CD1c-positive myeloid dendritic cell (primary cell): Measurements from ENCODE around the gene IER2.
"Not testable (repeated sequence)": the region's sequence is repeated elsewhere in the genome, so short reads cannot be mapped to it uniquely, and the experiment has no call there.

Experiments used
- DNase-seq: peaks from one replicate; pipeline ENCODE4 v3.0.0-alpha.2; 2016; ENCODE audit errors: extremely low spot score

Gene IER2

DNA sequence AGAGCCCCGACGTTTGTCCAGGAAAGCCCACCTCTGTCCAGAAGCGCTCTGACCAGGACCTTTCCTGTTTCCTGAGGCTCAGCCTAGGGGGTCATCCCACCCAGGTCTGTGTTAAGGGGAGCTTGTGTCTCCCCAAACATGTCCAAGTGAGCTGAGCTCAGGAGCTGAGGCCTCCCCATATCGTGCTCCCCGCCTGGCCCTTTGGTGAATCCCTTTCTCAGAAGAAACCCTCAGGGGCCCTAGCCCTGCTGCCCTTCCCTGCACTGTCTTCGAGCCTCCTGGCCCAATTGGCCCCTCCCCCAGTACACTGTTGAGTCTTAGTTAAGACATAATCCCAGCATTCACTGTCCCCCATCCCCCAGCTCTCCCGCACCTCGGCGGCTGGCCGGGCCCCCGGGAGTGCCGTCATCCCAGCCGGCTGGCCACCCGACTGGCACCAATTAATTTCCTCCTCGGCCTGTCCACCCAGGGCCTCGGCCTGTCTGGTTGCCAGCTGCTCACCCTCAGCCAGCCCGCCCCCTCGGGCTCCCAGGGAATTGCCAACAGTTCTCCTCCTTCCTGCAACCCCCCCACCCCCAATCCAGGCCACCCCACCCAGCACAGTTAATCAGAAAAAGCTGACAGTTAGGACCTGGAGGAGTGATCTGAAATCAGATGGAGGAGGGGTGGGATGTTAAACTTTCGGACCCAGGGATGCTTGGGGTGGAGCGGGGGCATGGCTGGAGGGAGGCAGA lies 13.6 kb downstream of the IER2 start:
- DNase-seq = peak; percentile 38

- no peak for DNase-seq
These were observed 14.3 kb downstream of the IER2 start for GRCh38 chr19:13164343-13165161.

DNA sequence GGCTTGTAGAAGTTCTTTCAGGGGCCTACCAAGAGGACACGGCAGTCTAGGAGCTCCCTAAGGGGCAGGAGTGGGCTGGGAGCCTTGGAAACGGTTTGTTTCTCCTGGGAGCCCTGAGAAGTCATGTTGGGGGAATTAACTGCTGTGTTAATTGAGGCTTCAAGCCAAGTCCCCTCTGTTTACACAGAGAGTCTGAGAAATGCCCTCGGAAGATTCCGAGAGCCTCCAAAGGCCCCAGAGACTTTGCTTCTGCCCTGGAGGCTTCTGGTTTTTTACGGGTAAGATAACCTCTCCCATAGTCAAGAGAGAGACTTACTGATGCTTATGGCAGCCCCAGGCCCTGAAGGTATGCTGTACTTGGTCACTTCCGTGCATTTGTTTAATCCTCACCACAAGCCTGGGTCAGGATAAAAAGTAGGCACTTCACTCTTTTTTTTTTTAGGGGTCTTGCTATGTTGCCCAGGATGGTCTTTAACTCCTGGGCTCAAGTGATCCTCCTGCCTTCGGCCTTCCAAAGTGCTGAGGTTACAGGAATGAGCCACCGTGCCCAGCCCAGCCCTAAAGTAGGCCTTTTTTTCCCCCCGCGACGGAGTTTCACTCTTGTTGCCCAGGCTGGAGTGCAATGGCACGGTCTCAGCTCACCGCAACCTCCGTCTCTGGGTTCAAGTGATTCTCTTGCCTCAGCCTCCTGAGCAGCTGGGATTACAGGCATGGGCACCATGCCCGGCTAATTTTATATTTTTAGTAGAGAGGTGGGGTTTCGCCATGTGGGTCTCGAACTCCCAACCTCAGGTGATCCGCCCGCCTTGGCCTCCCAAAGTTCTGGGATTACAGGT lies 15.2 kb downstream of the IER2 start:
- no peak for DNase-seq

DNA sequence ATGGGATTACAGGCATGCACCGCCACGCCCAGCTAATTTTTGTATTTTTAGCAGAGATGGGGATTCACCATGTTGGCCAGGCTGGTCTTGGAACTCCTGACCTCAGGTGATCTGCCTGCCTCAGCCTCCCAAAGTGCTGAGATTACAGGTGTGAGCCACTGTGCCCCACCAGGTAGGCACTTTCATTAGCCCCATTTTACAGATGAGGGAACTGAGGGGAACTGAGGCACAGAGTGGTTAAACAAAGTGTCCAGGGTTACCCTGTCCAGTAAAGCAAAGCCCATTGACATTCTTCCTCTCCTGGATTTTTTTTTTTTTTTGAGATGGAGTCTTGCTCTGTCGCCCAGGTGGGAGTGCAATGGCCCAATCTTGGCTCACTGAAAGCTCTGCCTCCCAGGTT lies 15.9 kb downstream of the IER2 start:
- not testable (repeated sequence) for DNase-seq

GRCh38 chr19:13169769-13170168 lies 19.6 kb downstream of the IER2 start:
- DNase-seq = no peak

DNA sequence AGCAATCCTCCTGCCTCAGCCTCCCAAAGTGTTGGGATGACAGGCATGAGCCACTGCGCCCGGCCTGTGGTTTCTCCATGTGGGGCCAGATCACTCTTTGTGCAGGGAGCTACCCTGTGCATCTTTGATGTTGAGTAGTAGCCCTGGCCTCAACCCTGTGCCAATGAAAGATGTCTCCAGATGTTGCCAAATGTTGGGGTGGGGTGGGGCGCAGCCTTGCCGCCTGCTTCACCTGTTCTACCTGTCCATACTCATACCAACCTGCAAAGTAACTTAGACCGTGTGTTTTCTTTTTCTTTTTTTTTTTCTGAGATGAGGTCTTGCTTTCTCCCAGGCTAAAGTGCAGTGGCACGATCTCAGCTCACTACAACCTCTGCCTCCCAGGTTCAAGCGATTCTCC lies 20.9 kb downstream of the IER2 start:
- DNase-seq = no peak

DNA sequence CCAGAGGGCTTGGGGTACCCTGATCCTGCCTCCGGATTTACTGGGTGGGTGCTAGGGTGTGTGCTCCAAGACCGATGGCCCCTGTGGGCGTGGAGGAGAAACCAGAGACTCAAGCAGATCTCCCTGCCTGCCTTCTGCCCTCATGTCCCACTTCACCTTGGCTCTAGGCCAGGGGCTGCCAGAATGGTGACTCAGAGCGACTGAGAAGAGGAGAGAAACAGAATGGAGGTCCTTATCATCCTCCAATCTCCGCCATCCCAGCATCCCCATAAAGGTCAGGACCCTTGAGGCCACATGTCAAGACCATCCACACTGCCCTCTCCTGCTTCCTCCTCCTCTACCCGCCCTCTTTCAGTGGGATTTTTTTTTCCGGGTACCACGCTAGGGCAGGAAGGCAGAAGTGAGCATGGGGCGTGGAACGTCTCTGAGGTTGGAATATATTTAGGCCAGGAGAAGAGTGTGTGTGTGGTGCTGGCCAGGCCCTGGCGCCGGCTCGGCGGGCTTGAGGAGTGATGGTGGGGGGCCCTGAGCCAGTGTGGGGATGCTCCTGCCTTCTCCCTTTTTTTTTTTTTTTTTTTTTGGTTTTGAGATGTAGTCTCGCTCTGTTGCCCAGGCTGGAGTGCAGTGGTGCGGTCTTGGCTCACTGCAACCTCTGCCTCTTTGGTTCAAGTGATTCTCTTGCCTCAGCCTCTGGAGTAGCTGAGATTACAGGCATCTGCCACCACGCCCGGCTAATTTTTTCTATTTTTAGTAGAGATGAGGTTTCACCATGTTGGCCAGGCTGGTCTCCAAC lies 22.3 kb downstream of the IER2 start:
- peak; percentile 79 for DNase-seq

DNA sequence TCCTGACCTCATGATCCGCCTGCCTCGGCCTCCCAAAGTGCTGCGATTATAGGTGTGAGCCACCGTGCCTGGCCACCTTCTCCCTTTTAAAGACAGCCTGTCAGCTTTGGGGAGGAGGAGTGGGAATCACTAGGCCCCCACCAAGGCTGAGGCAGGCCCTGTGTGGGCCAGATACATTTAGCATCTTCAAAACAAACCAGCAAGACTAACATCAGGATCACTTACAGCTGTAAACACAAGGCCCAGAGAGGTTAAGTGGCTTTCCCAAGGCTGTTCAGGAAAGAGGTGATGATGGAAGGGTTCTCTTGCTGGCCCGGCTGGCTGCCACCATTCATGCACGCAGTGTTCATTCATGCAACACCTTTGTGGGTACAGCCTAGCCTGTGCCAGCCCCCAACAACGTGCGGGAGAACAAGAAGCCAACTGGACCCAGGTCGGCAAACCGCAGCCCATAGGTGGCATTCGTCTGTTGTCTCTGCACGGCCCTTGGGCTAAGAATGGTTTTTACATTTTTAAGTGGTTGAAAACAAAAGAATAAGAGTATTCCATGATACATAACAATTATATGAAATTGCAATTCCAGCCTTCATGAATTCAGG lies 23.0 kb downstream of the IER2 start:
- DNase-seq = no peak

- no peak for DNase-seq
These were observed 26.1 kb downstream of the IER2 start for GRCh38 chr19:13176345-13176744.

DNA sequence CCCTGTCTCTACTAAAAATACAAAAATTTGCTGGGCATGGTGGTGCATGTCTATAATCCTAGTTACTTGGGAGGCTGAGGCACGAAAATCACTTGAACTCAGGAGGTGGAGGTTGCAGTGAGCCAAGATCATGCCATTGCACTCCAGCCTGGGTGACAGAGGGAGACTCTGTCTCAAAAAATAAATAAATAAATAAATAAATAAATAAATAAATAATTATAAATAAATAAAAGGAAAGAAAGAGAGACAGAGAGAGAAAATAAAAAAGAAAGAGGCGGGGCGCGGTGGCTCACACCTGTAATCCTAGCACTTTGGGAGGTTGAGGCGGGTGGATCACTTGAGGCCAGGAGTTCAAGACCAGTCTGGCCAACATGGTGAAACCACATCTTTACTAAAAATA lies 27.4 kb downstream of the IER2 start:
- not testable (repeated sequence) for DNase-seq

- not testable (repeated sequence) for DNase-seq
These were observed 28.1 kb downstream of the IER2 start for GRCh38 chr19:13178291-13178690.

DNA sequence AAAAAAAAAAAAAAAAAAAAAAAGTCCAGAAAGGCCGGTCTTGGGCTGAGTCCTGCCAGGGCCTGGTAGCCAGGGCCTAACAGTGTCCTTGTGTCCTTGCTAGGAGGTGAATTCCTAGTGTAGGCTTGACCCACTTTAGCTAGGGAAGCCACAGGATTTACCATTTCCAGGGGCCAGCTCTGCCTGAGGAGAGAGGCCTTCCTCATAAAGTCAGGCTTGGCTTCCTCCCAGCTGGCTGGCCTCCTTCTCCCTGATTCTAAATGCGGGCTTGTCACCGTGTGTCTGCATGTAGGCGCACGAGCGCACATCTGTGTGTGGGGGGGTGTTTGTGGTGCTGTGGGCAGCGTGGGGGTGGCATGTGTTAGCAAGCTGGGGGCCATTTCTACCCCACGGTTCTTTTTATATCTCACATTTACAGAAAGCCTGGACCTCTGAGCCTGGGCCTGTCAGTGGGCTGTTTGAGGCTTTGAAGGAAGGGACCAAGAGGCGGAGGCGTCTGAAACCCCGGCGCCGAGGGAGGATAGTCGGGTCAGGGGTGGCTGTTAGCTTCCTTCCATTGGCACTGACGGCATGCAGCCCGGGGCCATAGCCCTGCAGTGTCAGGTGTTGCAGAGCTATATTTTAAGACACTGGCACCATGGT lies 31.7 kb downstream of the IER2 start:
- peak; percentile 66 for DNase-seq

- DNase-seq = not testable (repeated sequence)
These were observed 34.7 kb downstream of the IER2 start for GRCh38 chr19:13184926-13185325.

DNA sequence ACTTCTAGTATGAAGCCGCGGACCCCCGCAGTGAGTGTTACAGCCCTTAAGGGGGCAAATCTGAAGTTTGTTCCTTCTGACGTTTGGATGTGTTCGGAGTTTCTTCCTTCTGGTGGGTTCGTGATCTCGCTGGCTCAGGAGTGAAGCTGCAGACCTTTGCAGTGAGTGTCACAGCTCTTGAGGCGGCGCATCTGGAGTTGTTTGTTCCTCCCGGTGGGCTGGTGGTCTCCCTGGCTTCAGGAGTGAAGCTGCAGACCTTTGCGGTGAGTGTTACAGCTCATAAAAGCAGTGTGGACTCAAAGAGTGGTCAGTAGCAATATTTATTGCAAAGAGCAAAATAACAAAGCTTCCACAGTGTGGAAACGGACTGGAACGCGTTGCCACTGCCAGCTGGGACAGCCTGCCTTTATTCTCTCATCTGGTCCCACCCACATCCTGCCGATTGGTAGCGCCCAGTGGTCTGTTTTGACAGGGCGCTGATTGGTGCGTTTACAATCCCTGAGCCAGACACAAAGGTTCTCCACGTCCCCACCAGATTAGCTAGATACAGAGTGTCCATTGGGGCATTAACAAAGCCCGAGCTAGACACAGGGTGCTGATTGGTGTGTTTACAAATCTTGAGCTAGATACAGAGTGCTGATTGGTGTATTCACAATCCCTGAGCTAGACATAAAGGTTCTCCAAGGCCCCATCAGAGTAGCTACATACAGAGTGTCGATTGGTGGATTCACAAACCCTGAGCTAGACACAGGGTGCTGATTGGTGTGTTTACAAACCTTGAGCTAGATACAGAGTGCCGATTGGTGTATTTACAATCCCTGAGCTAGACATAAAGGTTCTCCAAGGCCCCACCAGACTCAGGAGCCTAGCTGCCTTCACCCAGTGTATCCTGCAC lies 35.8 kb downstream of the IER2 start:
- not testable (repeated sequence) for DNase-seq

DNA sequence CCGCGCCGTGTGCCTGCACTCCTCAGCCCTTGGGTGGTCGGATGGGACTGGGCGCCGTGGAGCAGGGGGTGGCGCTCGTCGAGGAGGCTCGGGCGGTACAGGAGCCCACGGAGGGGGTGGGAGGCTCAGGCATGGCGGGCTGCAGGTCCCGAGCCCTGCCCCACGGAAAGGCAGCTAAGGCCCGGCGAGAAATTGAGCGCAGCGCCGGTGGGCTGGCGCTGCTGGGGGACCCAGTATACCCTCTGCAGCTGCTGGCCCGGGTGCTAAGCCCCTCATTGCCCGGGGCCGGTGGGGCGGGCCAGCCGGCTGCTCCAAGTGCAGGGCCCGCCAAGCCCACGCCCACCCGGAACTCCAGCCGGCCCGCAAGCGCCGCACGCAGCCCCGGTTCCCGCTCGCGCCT lies 36.5 kb downstream of the IER2 start:
- DNase-seq = not testable (repeated sequence)

DNA sequence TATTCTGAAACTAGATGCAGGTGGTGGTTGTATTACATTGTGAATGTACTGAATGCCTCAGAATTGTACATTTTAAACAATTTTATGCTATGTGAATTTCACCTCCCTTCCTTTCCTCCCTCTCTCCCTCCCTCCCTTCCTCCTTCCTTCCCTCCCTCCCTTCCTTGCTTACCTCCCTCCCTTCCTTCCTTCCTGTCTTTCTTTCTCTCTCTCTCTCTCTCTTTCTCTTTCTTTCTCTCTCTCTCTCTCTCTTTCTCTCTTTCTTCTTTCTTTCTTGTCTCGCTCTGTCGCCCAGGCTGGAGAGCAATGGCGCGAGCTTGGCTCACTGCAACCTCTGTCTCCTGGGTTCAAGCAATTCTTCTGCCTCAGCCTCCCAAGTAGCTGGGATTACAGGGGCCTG lies 37.2 kb downstream of the IER2 start:
- DNase-seq = no peak

DNA sequence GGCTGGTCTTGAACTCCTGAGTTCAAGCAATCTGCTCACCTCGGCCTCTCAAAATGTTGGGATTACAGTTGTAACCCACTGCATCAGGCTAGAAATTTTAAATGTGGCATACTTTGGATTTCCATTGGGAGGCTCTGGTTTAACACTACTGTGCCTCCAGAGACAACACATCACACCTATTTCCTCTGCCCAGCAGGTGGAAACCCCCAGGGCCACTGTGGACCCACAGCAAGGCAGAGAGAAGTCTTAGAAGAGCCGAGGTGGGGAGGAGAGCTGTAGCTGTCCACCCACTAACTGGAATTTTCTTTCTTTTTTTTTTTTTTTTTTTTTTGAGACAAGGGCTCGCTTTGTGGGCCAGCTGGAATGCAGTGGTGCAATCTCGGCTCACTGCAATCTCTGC lies 39.4 kb downstream of the IER2 start:
- no peak for DNase-seq

DNA sequence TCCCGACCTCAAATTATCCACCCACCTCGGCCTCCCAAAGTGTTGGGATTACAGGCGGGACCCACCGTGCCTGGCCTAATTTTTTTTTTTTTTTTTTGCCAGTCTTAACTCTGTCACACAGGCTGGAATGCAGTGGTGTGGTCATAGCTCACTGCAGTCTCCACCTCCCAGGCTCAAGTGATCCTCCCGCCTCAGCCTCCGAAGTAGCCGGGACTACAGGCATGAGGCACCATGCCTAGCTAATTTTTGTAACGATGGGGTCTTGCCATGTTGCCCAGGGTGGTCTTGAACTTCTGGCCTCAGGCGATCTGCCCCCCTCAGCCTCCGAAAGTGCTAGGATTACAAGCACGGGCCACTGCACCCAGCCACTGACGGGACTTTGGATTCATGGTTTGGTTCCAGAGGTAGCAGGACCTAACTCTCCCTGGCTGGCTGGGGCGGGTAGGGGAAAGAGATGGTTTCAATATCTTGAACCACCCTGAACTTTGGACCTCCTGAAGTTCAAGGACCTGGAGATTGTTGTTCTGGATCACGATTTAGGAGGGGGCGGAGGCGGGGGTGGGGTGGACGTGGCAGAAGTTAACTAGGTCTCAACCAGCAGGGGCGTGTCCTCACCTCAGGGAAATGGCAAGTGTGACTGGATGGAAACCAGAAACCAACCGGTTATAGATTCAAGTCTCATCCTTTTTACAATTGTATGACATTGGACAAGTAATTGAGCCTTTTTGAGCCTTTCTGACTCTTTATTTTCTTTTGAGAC lies 40.8 kb downstream of the IER2 start:
- DNase-seq = no peak

DNA sequence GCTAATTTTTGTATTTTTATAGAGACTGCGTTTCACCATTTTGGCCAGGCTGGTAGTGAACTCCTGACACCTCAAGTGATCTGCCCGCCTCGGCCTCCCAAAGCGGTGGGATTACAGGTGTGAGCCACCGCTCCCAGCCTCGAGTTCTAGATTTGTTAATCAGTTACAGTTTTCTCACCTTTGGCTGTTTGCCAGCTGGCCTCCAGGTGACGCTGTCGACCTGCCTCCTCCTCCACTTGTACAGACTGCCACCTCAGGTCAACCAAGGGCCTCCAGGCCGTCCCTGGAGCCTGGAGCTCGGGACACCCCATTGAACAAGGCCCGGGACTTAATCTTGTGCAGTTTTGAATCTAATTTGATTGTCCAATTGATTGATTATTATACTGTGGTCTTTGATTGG lies 45.5 kb downstream of the IER2 start:
- peak; percentile 34 for DNase-seq
